NCI-H82 (cell line): ENCODE measurements around the gene CHAC1.

Source experiments
- DNase-seq: peaks from one replicate; lab custom pipeline; 2025; lab: John Stamatoyannopoulos, UW

CHAC1 gene

GRCh38 chr15:40985541-40986330 is 32.5 kb downstream of the CHAC1 start:
- no peak for DNase-seq

GRCh38 chr15:40986820-40987219 is 33.5 kb downstream of the CHAC1 start:
- no peak for DNase-seq

GRCh38 chr15:40988156-40988555 is 34.9 kb downstream of the CHAC1 start:
- DNase-seq = no peak

- no peak for DNase-seq
These were observed 36.8 kb downstream of the CHAC1 start for GRCh38 chr15:40990080-40990479.

GRCh38 chr15:40990789-40991188 is 37.5 kb downstream of the CHAC1 start:
- no peak for DNase-seq

- peak; percentile 81 for DNase-seq
These were observed 38.1 kb downstream of the CHAC1 start for GRCh38 chr15:40991355-40991754.

GRCh38 chr15:40992241-40992741 is 39.0 kb downstream of the CHAC1 start:
- DNase-seq = no peak

- no peak for DNase-seq
These were observed 39.6 kb downstream of the CHAC1 start for GRCh38 chr15:40992825-40993224.

GRCh38 chr15:40995656-40996055 is 42.4 kb downstream of the CHAC1 start:
- no peak for DNase-seq

- no peak for DNase-seq
These were observed 45.9 kb downstream of the CHAC1 start for GRCh38 chr15:40999190-40999589.

- no peak for DNase-seq
These were observed 48.4 kb downstream of the CHAC1 start for GRCh38 chr15:41001524-41002214.

- DNase-seq = no peak
These were observed 51.2 kb downstream of the CHAC1 start for GRCh38 chr15:41004490-41004889.
